Activated CD8-positive, alpha-beta memory T cell treated with anti-CD3 and anti-CD28 coated beads, Interleukin-2, amount 50 U/mL, for 4 hours (primary cell): Measurements from ENCODE around the gene TRIM8.
"Not testable (repeated sequence)": the region's sequence is repeated elsewhere in the genome, so short reads cannot be mapped to it uniquely, and the experiment has no call there.

Experiments
- DNase-seq: peaks from one replicate; pipeline ENCODE4 v3.0.0-alpha.2; 2020

The TRIM8 gene

GRCh38 chr10:102651455-102652169 is 7.3 kb downstream of the TRIM8 start:
- no peak for DNase-seq

- no peak for DNase-seq
Measured at GRCh38 chr10:102652170-102652916, 8.1 kb downstream of the TRIM8 start.

- no peak for DNase-seq
Measured at GRCh38 chr10:102653060-102653459, 8.8 kb downstream of the TRIM8 start.

GRCh38 chr10:102654566-102654965 is 10.3 kb downstream of the TRIM8 start:
- DNase-seq = no peak

GRCh38 chr10:102654969-102655368 is 10.7 kb downstream of the TRIM8 start:
- DNase-seq = no peak

GRCh38 chr10:102656026-102656425 is 11.7 kb downstream of the TRIM8 start:
- no peak for DNase-seq

- no peak for DNase-seq
Measured at GRCh38 chr10:102656791-102657371, 12.6 kb downstream of the TRIM8 start.

GRCh38 chr10:102657451-102657850 is 13.2 kb downstream of the TRIM8 start:
- DNase-seq = no peak

GRCh38 chr10:102657984-102658724 is 13.9 kb downstream of the TRIM8 start:
- no peak for DNase-seq

GRCh38 chr10:102658802-102659201 is 14.5 kb downstream of the TRIM8 start:
- no peak for DNase-seq

GRCh38 chr10:102660888-102661657 is 16.8 kb downstream of the TRIM8 start:
- peak; percentile 58 for DNase-seq

GRCh38 chr10:102661658-102662028 is 17.4 kb downstream of the TRIM8 start:
- DNase-seq = no peak

GRCh38 chr10:102665904-102666509 is 21.7 kb downstream of the TRIM8 start:
- DNase-seq = no peak

- DNase-seq = not testable (repeated sequence)
Measured at GRCh38 chr10:102667411-102667810, 23.1 kb downstream of the TRIM8 start.

- DNase-seq = no peak
Measured at GRCh38 chr10:102668326-102669107, 24.2 kb downstream of the TRIM8 start.

GRCh38 chr10:102669206-102670064 is 25.2 kb downstream of the TRIM8 start:
- DNase-seq = no peak

GRCh38 chr10:102670065-102670670 is 25.9 kb downstream of the TRIM8 start:
- no peak for DNase-seq

- no peak for DNase-seq
Measured at GRCh38 chr10:102670871-102671434, 26.7 kb downstream of the TRIM8 start.

- no peak for DNase-seq
Measured at GRCh38 chr10:102673236-102673818, 29.0 kb downstream of the TRIM8 start.
